GM12864 (cell line): ENCODE measurements around the gene SIRPA.

ENCODE experiments used
- DNase-seq: peaks from one replicate; pipeline ENCODE4 v3.0.0-alpha.2; 2011; ENCODE audit warnings: low read depth
- H3K4me3 ChIP-seq: 2 replicates; pipeline ENCODE4 v1.5.1; 2011; ENCODE audit warnings: mild to moderate bottlenecking, low read depth, low read length, control low read depth
- TF ChIP-seq, protein P1 (sequence below): IDR thresholded peaks from 2 replicates; pipeline ENCODE4 v1.5.1; 2011; ENCODE audit warnings: low read depth, mild to moderate bottlenecking, moderate library complexity, low read length, control low read depth, inconsistent platforms; ENCODE audit errors: missing control alignments

The SIRPA gene

DNA sequence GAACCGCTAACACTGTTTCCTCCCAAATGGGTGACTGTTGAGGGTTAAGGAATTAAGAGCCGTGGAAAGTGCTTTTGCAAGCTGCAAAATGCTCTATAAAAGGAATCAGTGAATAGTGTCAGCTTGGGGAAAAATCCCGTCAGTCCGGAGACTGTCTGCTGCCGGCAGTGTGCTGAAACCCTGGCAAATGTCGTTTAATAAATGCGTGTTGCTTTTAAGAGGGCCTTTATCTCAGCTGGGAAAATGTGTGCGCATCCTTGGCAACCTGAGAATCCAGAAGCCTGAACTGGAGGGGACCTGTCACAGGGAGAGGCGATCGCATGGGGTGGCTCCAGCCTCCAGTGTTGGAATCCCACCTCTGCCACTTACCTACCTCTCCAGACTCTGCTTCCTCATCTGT lies 9.8 kb downstream of the SIRPA start:
- no peak overlapping the region for H3K4me3 ChIP-seq
- DNase-seq, result no peak
- TF ChIP-seq, protein P1, sequence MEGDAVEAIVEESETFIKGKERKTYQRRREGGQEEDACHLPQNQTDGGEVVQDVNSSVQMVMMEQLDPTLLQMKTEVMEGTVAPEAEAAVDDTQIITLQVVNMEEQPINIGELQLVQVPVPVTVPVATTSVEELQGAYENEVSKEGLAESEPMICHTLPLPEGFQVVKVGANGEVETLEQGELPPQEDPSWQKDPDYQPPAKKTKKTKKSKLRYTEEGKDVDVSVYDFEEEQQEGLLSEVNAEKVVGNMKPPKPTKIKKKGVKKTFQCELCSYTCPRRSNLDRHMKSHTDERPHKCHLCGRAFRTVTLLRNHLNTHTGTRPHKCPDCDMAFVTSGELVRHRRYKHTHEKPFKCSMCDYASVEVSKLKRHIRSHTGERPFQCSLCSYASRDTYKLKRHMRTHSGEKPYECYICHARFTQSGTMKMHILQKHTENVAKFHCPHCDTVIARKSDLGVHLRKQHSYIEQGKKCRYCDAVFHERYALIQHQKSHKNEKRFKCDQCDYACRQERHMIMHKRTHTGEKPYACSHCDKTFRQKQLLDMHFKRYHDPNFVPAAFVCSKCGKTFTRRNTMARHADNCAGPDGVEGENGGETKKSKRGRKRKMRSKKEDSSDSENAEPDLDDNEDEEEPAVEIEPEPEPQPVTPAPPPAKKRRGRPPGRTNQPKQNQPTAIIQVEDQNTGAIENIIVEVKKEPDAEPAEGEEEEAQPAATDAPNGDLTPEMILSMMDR, result no peak

DNA sequence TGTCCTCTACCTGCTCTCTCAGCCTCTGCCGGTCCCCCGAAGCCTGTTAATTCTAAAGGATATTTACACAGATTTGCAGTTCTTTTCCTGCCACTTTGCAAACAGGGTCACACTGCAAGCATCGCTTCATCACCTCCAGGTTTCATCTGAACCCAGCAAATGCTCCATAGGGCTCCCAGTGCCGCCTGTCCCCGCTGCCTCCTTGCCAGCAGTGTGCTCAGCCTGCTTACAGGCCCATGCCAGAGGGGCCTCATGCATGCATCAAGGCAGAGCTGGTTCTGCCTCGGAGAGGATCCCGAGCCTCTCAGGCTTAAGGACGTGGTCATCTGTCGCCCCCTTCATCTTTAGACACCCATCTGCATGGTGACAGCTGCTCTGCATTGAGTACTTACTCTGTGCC lies 10.5 kb downstream of the SIRPA start:
- H3K4me3 ChIP-seq, result no peak overlapping the region
- no peak for DNase-seq
- TF ChIP-seq, protein P1, result no peak

DNA sequence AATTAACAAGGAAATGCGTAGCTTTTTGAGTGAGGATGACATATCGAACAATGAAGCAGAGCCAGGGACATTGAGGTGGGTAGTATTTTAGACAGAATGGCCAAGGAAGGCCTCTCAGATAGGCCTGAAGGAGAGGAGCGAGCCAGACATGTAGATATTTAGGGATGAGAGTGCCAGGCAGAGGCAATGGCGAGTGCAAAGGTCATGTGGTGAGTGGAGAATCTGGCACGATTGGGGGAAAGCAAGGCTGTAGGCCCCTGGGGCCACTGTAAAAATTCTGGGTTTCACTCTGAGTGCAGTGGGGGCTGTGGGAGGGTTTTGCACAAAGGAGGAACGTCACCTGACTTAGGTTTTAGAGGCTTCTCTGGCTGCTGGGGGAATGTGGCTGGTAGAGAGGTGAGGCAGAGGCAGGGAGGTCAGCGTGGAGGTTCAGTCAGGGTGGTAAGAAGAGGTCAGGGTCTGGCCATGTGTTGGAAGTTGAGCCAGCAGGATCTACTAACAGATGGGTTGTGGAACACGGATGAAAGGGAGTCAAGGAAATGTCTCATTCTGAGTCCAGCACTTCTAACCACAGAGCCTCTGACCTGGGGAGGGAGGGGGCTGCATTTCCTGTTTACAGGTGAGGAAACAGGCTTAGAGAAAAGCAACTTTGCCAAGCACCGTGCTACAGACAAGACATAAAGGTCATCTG lies 11.3 kb downstream of the SIRPA start:
- no peak overlapping the region for H3K4me3 ChIP-seq
- TF ChIP-seq, protein P1, result no peak
- DNase-seq, result no peak

DNA sequence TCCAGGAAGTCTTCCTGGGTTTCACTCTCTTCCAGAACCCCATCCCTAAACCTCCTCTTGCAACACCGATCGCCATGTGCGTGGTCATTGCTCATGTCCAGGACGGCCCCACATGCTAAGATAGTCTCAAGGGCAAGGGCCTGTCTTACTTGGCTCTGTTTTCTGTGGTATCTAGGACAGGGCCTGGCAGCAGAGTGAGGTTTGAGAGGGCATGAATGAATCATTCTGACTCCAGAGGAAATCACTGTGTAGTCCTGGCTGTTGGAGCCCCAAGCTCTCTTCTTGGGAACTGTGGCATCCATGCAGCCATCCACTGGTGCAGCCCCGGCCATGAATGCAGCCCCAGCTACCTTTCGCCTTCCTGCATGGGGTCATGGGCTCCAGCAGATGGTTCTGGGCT lies 12.4 kb downstream of the SIRPA start:
- DNase-seq, result no peak
- TF ChIP-seq, protein P1, result no peak
- H3K4me3 ChIP-seq, result no peak overlapping the region

DNA sequence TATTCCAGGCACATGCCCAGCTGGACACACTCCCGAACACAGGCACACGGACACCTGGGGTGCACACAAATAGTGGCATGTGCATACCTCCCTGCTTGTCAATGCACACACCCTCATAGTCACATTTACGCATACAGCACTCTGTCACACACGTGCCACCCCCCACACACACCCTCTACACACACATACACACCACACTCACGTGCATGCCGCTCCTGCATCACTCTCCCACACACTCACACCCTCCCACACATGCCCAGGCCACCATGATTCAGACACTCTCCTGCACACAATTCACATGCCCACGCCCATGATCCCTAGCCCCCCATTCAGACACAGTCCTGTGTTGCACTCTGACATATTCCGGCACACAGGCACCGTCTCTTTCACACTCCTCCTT lies 13.0 kb downstream of the SIRPA start:
- TF ChIP-seq, protein P1, result no peak
- H3K4me3 ChIP-seq, result no peak overlapping the region
- DNase-seq, result no peak

DNA sequence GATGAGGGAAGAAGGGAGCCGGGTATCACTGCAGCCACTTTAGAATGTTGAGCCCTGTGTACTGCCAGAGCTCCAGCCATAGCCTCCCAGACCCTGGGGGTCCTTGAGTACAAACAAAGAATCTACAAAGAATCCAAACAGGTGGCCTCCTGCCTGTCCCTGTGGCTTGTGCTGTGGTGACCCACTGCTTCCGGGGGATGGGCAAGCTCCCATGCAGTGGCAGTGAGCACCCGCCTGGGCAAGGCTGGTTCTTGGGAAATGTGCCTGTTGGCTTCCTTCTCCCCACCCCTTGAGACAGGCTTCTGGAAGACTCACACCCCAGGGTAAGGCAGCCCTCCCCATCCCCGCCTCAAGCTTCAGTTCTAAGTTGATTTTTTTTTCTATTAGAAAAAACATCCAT lies 13.9 kb downstream of the SIRPA start:
- no peak overlapping the region for H3K4me3 ChIP-seq
- no peak for DNase-seq
- TF ChIP-seq, protein P1, result no peak

DNA sequence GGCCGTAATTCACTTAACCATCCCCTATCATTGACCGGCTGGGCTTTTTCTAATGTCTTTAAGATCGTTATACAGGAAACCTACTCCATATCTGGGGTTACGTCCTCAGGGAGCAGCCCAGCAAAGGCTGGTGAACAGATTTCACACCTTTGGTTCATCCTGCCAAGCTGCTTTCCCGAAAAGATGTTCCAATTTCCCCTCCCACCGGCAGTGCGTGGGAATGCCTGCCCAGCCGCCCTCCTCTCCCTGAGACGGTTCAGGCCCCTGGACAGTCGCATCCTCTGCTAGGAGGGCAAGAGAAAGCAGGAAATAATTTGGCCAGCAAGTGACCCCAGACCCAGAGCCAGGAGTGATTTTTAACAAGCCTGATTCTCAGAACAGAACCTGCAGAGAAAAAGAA lies 16.3 kb downstream of the SIRPA start:
- no peak overlapping the region for H3K4me3 ChIP-seq
- TF ChIP-seq, protein P1, result no peak
- DNase-seq, result no peak
